HG03439 (cell line): ENCODE results near the gene LDB2.
"Not testable (repeated sequence)": the region's sequence is repeated elsewhere in the genome, so short reads cannot be mapped to it uniquely, and the experiment has no call there.

ENCODE experiments used
- ATAC-seq: cut with Tn5 transposase; IDR thresholded peaks from one replicate; pipeline ENCODE4 v1.9.1; 2021; ENCODE audit warnings: mild to moderate bottlenecking, moderate library complexity; ENCODE audit not compliant: unreplicated experiment

LDB2 gene

DNA sequence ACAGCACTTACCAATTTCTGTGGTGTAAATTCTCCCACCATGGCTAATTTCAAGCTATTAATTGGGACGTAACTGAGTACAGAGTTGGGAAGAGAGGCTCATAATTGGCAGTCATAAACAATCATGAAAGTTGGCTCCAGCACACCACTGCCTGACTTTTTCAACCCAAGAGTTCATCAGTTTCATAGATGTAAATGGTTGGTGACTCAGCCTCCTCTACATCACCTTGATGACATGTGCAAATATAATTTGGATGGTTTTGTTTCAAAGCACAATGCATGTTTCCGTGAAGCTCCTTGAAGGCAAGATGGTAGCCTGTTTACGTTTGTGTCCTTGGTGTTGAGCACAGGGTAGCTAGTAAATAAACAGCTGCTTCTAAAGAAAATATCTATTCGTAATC is 235.1 kb downstream of the LDB2 start:
- ATAC-seq, result no peak

DNA sequence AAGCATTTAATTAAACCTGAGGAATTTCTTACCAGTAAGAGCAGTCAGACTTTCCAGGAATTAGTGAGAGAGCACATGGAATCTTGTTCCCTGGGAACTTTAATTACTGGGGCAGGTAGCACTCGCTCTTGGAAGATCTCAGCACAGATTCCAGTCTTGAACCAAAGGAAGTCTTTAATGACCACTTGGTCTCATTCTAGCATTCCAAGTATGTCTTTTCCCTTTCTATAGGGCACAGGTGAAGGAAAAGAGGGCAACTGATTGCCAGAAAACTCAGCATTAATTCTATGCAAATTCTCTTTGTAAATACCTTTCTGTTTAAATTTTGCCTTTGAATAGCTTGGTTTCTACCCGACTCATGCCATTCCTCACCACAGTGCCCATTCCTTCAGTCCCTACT is 236.6 kb downstream of the LDB2 start:
- ATAC-seq, result no peak

DNA sequence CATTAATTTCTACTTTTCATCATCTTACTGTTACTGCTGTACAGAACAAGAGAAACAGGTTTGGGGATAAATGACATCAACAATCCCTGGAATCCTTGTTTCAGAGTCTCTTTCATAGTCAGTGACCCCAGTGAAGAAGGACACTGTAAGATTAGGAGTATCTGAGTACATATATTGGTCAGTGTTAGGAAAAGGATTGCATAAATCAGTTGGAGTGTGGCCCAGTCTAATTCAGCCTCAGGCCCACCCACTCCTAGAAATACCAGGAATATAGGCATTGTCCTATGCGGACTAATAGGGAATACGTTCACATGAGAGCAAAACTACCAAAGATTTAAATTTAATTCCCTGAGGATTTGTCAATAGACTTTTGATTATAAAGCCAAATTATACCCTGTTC is 237.8 kb downstream of the LDB2 start:
- no peak for ATAC-seq

DNA sequence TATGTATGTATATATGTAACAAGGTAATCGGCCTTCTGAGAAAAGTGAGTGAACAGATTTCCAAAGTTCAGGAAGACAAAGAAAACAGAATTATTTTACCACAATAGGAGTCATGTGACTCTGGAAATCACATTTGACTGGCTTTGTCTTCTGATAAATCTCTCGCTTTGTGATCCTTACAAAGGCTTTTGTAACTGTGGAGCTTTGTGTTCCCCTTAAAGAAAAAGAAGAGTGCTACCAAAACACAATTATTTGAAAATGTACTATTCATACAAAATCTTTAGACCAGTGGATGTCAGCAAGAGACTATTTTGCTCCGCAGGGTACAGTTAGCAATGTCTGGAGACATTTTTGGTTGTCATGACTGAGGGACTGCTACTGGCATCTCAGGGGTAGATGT is 238.8 kb downstream of the LDB2 start:
- no peak for ATAC-seq

DNA sequence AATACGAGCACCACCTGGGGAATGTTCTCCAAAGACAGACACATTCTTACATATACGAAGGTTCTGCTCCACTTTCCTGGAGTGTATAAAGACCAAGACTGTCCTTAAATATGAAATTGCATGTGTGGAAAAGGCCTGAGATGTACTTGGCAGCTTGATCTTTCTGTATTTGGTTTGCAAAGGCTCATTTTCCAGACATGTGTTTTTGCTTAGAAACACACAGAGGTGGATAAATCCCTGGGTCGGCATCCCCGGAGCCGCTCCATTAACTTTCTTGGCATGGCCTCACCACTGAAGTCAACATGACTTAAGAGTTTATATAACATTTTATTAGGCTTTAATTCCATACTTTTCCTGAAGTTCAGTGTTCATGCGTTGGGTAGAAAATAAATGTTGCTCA is 239.4 kb downstream of the LDB2 start:
- no peak for ATAC-seq

DNA sequence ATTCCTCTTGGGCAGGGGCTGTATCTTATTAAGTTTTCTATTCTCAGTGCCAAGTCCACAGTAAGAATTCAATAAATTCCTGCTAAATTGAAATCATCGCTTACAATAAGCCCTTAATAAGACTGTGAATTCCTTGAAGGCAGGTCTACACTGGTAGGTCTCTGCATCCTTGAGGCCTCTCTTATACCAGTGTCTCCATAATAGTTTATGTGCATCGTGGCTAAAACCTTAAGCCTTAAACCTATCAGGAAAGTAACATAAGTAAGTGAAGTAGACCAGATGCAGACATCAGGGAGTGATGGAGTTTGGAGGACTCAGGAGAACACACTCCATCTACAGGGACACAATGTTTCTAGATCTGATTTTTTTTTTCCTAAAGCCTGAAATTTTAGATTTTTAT is 240.3 kb downstream of the LDB2 start:
- no peak for ATAC-seq

DNA sequence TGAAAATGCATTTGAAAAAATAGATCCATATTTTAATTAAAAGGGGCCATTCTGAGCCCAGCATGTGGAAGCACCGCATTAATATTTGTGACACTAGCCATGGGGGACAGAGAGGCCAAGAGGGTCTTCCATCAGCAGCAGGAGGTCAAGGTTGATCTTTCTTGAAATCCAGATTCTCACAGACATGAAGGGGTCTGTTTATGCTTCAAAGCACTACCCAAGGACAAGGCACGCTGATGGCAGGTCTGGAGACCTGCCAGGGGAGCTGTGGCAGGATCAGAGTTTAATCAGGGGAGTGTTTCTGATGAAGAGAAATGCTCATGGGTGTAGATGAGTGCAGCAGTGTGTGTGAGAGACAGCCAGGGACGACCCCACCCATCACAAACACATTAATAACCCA is 243.3 kb downstream of the LDB2 start:
- ATAC-seq, result no peak

DNA sequence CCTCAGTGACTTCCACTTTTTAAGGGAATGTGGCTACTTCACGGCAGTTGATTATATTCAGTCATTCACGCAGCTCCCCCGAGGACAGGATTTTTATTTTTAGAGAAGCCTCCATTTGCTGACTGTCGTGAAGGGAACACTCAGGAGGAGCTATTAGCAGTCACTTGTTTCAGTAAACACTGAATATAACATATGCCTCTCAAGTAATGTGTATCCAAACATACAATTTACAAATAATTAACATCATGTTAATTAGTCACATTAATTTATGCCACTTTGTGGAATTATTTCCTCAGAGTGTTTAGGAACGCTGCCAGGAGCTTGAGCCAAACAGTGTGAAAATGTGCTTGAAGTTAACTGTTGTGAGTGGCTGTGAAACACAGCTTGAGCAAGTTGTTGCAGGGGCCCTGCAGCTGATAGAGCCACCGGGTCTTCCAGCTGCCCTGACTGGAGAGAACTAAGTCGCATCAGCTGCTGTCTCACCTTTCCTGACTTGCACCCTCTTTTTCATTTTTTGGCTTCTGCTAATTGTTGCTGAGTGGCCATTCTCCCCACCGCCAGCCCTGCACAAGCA is 245.6 kb downstream of the LDB2 start:
- no peak for ATAC-seq

DNA sequence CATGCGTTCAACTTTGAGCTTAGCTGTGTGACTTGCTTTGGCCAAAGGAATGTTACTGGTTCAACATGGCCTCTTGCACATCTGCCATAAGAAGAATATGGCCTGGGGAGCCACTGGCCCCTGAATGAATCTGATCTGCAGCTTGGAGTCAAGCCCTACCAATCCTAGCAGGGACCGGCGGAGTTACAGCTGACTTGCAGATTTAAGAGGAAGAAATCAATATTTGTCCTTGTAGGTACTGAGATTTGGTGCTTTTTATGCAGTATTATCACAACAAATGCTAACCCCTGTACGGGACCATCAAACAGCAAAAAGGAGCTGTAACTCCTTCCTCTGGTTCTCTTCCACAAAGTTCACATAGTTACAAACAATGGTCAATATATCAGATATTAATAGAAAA is 252.0 kb downstream of the LDB2 start:
- ATAC-seq, result no peak

DNA sequence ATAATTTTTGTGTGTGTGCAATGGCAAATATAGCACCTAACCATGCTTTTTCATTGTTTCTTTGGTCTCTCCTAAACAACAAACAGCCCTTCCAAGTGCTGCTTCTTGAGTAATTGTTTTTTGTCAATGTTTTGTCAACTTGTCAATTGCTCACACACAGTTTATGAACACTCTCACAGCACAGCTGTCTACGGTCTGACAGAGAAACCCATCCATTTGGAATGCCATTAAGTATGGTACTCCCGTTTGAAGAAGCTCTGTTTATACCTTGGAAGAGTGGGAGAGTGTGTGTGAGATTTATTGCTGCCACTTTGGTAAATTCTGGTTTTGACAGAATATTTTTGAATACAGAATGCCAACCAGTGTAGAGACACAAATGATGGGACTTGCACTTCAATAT is 254.6 kb downstream of the LDB2 start:
- no peak for ATAC-seq

DNA sequence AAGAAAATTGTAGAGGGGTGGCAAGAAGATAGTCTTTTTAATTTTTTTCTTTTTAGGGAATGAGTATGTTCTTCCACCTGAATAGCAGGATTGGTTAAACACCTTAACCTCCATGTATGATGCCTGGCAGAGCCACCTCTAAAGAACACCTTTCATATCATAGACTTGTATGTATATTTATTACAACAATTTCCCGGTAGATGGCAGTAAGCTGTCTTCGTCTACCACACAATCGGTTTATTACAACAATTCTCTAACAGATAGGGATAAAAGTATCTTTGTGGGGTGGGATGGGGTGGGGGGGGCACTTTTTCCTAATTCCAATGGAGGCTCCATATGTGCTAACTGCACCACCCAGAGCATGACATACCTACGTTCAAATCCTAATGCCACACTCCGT is 255.5 kb downstream of the LDB2 start:
- ATAC-seq, result no peak

DNA sequence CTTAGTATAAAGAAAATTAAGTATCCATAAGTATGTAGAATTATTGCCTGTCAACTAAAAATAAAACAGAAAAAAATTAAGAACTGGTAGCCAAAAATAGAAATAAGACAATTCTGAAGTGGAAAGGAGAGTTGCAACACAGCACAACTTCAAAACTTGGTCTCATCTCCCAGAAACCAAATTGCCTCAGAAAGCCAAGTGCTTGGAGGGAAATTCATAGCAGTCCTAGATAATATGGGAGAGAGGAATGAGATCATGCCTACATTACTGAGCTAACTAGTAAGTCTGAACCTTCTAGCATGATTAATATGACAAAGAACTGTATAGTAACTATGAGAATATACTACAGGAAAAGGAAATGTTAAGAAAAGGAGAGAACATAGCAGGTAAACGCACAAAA is 256.5 kb downstream of the LDB2 start:
- ATAC-seq, result no peak

DNA sequence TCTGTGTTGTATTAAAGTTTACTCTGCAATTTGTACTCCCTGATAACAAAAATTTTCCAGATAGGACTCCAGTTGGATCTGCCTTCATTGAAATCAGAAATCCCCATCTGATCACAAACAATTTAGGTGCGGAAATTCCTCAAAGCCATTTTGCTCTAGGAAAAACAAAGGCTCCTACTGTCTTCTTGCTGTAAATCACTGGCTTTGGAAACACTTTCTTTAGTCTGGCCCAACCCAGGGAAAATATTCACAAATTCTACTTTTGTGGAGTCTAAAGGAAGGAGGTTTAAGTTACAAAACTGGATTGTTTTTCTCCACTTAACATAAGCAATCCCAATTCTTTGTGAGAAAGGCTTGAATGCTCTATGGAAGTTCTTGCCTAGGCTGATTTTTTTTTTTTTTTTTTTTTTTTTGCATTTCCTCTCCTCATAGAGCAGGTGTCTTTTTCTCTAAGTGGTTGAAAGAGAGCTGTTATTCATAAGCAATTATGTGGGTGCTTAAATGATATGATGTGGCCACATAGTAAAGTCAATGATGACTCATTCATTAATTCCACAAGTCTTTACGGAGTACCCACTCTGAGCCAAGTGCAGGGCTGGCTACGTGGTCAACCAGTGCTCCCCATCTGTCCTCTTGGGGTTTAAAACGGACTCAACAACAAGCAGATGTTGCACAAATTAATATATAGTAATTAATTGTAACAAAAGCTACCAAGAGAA is 261.4 kb downstream of the LDB2 start:
- no peak for ATAC-seq

DNA sequence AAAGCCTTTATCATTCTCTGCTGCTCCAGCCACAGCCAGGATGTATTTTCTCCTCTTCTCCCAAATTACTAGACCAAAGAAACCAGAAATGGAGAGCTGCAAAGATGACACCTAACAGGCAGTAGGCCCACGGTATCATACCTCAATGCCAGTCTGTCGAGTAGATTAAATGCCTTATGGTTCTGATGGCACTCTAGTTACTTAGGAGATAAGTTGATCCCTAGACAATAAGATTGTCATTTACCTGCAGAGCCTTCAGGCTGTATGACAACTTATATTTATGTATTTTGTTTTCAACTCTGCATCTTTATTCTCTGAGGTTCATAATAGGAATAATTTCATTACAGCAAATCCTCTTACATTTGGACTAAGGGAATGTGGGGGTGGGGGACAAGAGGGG is 262.1 kb downstream of the LDB2 start:
- ATAC-seq, result no peak

DNA sequence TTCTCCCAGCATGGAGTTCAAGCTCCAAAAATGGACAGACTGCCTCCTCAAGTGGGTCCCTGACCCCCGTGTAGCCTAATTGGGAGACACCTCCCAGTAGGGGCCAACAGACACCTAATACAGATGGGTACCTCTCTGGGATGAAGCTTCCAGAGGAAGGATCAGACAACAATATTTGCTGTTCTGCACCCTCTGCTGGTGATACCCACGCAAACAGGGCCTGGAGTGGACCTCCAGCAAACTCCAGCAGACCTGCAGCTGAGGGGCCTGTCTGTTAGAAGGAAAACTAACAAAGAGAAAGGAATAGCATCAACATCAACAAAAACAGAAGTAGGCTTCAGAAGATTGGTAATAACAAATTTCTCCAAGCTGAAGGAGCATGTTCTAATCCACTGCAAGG is 269.2 kb downstream of the LDB2 start:
- ATAC-seq, result not testable (repeated sequence)

DNA sequence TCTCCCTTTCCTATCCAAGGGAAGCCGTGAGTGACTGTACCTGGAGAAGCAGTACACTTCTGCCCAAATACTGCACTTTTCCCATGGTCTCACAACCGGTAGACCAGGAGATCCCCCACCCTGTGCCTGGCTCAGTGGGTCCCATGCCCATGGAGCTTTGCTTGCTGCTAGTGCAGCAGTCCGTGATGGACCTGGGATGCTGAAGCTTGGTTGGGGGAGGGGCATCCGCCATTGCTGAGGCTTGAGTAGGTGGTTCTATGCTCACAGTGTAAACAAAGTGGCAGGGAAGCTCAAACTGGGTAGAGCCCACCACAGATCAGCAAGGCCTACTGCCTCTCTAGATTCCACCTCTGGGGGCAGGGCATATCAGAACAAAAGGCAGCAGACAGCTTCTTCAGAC is 269.6 kb downstream of the LDB2 start:
- ATAC-seq, result not testable (repeated sequence)

DNA sequence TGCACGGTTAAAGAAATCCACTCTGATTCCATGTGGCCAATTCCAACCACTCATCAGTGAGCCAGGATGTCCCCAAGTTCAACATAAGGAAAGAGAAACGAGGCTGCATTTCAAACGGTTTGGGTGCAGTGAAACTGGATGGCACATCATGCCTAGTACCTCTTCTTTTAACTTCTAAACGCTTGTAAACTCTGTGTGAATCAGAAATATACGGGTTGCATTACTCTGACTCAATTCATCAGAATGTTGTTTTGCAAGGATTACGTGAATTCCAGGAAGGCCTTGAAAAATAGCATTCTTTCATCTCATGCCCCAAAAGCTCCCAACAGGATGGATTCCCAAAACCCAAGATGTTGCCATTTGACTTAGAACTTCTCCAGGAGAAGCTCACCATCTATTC is 270.4 kb downstream of the LDB2 start:
- no peak for ATAC-seq

DNA sequence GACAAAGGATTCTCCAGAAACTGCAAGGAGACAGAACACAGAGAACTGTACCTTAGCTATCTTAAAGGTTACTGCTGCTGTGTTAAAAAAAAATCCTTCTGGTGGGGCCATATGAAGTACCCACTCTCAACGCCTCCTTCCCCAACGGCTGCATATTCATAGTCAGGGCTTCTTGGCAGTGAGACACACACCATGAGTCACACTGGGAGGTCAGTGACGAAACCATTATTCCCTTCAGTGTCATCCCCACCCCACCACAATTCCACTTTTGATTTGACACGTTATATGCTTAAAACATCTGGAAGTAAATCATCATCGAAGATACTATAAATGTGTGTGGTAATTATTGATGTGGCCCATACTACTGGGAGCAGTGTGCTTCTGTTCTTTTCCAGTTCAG is 271.5 kb downstream of the LDB2 start:
- no peak for ATAC-seq

DNA sequence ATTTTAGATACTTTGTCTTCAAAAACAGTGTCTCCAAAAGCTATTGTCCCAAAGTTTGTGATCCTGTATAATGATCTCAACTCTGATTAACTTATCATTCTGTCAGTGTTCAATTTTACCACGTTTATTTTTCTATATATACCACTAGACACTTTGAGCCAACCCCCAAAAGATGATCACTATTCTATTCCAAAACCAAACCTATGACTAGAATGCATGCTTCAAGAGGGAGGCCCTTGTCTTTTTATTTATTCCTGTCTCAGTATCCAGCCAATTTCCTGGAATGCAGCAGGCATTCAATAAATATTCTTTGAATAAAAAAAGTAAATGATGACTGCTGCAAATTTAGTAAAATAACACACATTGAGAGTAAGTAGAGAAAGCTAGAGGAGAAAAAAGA is 275.6 kb downstream of the LDB2 start:
- ATAC-seq, result no peak

DNA sequence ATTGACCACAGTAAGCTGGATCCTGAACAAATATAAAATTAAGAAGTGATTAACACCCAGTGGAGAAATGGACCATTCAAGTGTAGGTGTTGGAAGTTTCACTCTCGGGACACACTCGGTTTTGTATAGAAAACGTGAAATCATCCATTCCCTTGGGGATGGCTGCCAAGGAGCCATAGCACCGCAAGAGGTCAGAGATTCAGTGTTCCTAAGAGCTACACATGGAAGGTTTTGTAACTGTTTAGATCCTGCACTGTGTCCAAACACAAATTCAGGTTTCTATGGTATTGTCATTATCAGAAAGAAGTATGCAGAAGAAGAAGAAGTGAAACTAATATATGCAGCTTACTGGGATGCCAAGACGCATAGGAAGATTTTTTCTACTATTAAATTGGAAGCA is 281.0 kb downstream of the LDB2 start:
- ATAC-seq, result no peak

DNA sequence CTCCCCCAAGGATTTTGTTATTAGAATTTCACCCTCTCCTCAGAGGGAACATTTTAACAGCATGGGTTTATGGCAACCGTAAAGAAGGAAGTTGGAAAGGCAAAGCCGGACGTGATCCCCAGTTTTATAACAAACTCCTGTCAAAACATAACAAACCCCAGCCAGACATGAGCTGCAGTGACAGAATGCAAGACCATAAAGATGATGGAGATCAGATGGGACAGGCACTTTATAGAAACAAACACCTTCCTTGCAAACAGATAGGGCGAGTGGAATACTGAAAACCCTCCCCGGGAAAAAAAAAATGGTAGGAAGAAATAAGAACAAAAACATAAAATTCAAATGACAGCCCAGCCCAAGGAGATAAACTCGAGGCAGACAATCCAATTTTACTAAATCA is 281.4 kb downstream of the LDB2 start:
- ATAC-seq, result no peak

DNA sequence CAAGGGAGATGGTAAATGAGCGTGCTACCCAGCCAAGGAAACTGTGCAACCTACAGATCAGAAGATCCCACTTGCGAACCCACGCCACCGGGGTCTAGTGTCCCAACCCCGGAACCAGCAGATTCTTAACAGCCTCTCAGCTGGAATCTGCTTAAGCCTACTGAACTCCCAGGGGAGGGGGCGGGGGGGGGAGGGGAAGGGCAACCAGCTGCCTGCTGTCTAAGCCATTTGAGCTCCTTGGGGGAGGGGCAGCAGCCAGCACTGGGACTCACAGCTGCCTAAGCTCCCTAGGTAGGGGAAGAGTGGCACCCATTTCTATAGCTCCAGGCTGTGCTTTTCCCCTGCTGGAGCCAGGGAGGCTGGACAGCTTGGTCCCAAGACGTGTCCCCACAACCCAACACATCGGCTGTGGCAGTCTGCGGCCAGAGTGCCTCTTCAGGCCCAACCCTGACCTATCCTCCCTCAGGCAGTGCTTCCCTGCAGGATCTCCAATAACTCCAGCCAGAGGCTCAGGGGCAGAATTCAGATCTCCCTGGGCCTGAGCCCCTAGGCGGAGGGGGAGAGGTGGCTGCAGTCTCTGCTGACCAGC is 289.2 kb downstream of the LDB2 start:
- ATAC-seq, result no peak
